Lower leg skin (tissue), 3 donors: ENCODE measurements around the gene SMG6.

ENCODE experiments used
- CTCF ChIP-seq, 3 donors: fragments of 450-650 bp; IDR thresholded peaks; one replicate each; pipeline ENCODE4 v1.5.1; 2016; ENCODE audit warnings: antibody characterized with exemption in 3 of 3, mild to moderate bottlenecking in 3 of 3, moderate library complexity in 2 of 3
- POLR2A ChIP-seq, 2 donors: fragments of 450-650 bp; IDR thresholded peaks; one replicate each; pipeline ENCODE4 v1.6.1; 2016 to 2017; ENCODE audit warnings: antibody characterized with exemption in 2 of 2, mild to moderate bottlenecking in 1 of 2, moderate library complexity in 1 of 2

DNA sequence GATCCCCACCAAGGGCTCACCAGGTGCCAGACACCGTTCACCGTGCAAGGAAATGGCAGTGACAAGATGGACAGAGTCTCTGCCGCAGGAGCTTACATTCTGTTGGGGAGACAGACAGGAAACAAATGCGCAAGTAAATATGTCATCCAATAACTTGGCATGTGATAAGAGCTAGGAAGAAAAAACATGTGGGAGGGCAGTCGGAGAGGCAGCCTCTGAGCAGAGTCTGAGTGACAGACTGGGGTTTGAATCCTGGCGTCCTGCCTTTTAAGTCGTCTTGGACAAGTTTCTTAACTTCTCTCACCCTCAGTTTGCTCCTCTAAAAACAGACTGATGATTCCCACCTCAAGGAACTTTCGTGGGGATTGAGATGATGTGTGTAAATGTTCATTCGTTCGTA is 40.9 kb upstream of the SMG6 start:
- TF ChIP-seq POLR2A (IDR thresholded peaks at IDR 0.05) (no peak), CTCF (IDR thresholded peaks at IDR 0.05) (no peak)
